G401 (cell line): ENCODE data around the gene GPR143. TPM values are rescaled to one million over a fixed set of nuclear protein-coding genes. Genes with fewer than 3 reads are reported as not detected.
"Not testable (repeated sequence)": the region's sequence is repeated elsewhere in the genome, so short reads cannot be mapped to it uniquely, and the experiment has no call there.

Source experiments
- DNase-seq: peaks from one replicate; pipeline ENCODE4 v3.0.0-alpha.2; 2015; ENCODE audit warnings: low spot score
- in situ Hi-C: cut with HindIII; loops from 2 replicates; pipeline ENCODE4 v1.10.0; 2016; ENCODE audit warnings: low sequenced_read_pairs, mixed read lengths
- total RNA-seq: library from RNA; depleted of rRNA; stranded (reverse); fragments of >200 nt; shearing (Covaris generic); gene quantifications from 2 replicates; pipeline ENCODE4 v1.2.3, GENCODE V29; 2014

GPR143 gene
- total RNA-seq, 1 experiment from 2014 or later, result 0.31 TPM

DNA sequence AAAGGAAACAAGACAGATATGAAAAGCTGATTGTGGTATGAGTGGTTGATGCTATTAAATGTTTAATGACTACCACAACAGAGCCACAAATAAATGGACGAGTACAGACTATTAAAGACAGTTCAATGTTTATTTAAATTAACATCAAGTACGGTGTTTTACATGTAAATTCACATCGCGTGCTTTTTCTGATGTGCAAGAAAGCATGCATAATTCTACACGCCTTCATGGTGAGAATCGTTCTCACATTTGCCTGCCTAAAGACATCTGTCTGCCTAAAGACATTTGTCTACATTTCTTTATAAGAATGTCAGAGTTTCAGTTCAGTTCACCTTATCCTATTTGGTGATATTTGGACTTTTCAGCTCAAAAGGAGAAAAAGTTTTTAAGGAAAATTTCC is 7.3 kb upstream of the GPR143 start:
- no peak for DNase-seq
- in situ Hi-C loops, result no loop called here

DNA sequence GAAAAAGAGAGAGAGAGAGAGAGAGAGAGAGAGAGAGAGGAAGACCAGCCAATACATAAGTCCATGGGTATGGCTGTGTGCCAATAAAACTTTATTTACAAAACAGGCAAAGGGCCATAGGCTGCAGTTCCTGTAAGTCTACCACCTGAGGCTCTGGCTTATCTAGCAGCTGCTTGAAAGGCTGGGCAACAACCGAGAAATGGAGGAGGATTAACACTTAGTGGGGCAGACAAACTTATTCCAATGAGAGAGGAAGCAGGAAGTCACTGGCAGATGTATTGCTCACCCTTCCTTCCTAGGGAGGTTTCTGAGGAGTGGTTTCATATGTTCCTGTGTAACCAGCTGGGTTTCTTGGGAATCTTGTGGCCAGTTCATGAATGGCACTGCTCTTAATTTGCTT is 4.7 kb upstream of the GPR143 start:
- no peak for DNase-seq

DNA sequence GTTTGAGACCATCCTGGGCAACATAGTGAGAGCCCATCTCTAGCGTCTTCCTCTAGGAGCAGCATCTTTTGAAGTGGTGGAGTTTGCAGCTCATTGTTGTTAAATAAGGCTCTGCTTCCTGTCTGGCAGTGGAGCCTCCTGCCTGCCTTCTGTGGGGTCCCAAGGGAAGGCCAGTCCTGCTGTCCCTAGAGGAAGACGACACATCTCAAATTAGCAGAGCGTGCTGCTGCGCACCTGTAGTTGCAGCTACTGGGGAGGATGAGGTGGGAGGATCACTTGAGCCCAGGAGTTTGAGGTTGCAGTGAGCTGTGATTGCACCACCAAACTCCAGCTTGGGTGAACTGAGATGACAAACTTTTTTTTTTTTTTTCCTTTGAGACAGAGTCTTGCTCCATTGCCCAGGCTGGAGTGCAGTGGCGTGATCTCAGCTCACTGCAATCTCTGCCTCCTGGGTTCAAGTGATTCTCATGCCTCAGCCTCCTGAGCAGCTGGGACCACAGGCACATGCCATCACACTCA is 2.7 kb upstream of the GPR143 start:
- in situ Hi-C loops, DNase-seq: not testable (repeated sequence)

More for the DNA sequence above, 4.7 kb upstream of the GPR143 start:
- in situ Hi-C loops, result no loop called here

DNA sequence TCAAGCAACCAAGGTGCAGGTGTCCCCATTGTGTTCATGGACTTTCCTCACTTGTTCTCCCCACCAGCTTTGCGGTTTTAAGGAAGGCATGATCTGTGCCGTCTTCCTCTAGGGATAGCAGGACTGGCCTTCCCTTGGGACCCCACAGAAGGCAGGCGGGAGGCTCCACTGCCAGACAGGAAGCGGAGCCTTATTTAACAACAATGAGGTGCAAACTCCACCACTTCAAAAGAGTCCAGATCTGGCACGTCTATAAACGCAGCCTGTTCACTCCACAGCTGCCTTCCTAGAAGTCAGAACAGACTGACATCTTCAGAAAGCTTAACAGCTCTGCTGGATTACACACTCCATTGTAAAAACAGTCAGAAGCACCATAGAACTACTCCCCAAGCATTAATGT is 1.7 kb upstream of the GPR143 start:
- DNase-seq, result no peak
- in situ Hi-C loops, result no loop called here

DNA sequence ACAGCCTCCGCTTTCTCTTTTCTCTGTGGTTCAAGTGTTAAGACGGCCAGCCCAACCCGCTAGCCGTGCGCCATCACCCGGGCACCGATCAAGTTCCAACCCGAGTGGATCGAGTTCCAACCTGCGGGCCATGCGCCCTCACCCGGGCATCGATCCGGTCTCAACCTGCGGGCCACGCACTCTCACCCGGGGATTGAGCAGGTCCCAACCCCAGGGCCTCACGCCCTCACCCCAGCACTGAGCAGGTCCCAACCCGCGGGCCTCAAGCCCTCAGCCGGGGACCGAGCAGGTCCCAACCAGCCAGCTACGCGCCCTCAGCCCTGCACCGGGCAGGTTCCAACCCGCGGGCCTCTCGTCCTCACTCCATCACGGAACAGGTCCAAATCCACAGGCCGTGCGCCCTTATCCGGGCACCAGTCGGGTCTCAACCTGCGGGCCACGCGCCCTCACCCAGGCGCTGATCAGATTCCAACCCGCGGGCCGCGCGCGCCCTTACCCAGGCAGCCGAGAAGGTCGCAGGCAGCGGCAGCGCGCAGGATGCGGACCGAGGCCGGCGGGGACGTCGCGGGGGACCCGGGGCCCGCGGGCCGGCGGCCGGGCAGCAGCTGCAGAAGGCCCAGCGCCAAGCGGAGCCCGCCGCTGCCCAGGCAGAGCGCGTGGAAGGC is 443 bp downstream of the GPR143 start:
- no peak for DNase-seq
- in situ Hi-C loops, result no loop called here

DNA sequence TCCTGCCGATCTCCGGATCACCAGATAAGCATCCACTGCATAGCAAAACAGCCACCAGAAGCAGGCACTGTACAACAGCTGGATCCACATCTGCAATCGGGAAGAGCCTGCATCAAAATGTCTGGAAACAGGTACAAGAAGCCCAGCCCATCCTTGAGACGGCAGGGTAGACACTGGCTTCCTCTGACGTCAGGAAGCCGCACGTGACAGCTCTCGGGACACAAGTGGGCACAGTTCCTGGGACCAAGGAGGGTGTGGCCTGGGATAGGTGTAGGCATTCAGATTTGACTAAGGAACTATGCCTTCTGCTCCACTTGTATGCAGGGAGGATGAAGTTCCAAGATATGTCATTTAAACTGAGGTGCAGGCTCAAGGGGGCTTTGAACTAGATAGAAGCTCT is 6.3 kb downstream of the GPR143 start:
- in situ Hi-C loops, result no loop called here
- no peak for DNase-seq

DNA sequence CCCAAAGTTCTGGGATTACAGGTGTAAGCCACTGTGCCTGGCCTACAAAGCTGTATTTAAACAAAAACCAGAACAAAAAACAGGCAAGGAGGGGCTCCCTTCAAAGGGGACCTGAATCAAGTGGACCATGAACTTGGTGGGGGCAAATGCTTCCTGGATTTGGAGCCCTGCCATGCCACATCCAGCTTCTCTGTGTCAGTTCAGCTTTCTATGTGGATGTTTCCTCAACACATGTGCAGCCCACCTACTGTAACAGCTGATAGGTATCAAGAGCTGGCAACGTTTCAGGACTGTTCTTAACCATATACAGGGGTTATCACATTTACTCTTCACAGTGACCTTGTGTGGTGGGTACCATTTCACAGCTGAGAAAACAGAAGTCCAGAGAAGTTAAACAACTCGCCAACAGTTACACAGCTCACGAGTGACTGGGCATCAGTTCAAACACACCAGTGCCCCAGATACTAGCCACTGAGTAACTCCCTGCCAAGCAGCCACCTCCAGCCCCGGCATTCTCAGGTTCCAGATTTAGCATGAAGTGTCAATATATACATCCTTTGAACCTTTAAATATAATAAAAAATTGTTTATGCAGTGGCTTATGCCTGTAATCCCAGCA is 7.5 kb downstream of the GPR143 start:
- no peak for DNase-seq
- in situ Hi-C loops, result no loop called here

DNA sequence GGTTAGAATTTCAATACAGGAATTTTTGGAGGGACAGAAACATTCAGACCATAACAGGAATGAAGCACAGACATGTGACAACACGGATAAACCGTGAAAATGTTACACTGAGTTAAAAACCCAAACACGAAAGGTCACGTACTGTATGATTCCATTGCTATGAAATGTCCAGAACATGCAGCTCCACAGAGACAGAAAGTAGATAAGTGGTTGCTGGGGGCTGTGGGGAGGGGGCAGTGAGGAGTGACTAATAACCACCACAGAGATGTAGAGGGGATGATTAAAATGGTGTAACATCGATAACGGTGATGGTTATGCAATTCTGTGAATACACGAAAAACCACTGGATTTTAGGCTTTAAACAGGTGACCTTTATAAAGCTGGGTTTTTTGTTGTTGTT is 8.3 kb downstream of the GPR143 start:
- in situ Hi-C loops, result no loop called here
- DNase-seq, result no peak

DNA sequence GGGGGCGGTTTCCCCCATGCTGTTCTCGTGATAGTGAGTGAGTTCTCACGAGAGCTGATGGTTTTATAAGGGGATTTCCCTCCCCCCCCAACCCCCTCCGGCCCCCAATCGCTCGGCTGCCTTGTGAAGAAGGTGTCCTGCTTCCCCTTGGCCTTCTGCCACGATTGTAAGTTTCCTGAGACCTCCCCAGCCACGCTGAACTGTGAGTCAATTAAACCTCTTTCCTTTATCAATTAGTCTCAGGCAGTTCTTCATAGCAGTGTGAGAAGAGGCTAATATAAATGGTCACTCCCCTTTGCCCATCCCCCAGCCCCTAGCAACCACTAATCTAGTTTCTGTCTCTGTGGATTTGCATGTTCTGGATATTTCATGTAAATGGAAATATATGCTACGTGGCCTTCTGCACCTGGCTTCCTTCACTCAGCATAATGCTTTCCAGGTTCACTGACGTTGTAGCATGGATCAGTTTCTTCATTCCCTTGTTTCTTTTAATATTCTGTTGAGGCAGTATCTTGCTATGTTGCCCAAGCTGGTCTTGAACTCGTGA is 16.4 kb downstream of the GPR143 start:
- no peak for DNase-seq
- in situ Hi-C loops, result no loop called here

DNA sequence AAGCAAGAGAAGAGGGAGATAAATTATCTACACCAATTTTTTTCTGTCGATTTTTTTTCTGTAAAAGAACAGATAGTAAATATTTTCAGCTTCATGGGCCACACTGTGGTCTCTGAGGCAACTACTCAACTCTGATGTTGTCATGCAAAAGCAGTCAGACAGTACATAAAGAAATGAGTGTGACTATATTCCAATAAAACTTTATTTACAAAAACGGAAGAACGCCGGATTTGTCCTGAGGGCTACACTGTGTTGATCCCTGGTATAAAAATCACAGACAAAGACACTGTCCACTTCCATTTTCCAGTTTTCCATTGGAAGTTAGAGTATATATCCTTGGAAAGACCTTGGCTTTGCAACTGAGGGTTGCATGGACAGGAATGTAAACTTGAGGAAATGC is 18.0 kb downstream of the GPR143 start:
- in situ Hi-C loops, result no loop called here
- DNase-seq, result no peak

DNA sequence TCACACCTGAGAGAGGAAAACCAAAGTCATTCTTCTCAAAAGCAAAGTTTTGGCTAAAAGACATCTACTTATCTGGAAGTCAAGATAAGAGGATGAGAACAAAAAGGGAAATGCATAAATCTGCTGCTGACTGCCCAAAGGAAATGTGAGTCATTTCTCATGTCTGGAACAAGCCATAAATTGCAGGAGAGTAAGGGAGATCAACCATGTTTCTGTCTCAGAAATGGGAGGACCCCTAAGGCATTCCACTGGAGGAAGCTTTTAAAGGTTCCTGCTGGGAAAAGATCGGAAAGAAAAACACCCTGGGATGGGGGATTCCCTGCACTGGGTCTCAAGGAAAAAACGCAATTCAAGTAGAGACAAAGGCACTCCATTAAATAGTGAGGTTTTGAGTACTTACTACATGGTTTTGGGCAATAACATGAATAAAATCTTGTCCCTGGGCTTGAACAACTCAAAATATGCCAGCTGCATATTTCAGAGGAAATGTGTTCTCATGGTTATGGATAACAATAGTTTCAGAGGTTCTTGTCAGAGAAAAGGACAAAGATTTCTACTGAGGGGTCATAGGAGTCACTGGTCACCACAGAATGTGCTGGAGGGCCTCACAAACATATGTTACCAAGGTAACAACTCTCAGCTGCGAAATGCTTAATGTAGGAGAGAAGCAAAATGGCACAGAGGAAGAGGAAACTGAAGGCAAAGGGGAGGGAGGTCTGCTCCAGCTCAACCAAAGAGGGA is 19.3 kb downstream of the GPR143 start:
- in situ Hi-C loops, result no loop called here
- no peak for DNase-seq

DNA sequence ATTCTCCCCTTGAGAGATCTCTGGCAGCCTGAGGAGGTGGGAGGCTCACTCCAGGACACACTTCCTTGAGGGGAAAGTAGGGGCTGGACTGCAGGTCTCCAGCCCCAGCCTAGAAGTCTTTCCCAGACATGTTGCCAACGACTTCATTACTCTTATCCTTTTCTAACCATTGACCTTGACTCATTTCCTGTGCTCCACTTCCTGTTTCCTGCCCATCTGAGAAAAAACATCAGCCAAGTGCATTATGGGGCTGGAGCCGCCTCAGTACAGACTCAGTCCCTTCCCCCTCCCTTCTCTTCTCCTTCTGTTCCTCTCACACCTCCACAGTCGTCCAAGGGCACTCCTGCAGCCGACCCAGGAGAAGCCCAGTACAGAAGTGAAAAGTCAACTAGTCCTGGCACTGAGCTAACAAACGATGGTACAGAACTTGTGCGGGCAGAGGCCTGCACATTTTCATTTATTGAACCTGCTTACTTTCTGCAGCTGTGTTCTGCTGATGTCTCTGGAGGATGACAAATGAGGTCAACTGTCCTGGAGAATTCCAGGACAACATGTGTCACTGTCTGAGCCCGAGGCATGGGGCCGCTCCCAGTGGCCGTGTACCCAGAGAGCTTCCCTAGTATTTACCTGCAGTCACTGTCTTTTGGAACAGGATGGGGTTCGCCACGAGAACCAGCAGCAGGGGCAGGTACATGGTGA is 20.1 kb downstream of the GPR143 start:
- no peak for DNase-seq
- in situ Hi-C loops, result no loop called here

DNA sequence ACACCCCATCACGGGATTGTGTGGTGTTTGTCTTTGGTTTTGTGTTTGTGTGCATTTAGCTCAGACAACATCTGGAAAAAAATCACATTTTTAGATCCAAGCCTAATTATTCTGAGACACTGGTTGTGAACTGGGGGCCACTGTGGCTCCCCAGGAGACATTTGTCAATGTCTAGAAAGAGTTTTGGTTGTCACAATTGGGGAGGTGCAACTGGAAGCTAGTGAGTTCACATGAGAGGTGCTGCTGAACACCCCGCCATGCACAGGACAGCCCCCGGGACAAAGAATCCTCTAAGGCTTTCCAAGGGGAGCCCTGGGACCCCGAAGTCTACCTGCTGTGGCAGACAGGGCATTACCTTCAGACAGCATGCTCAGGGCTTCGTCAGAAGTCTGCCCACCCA is 26.5 kb downstream of the GPR143 start:
- no peak for DNase-seq
- in situ Hi-C loops, result no loop called here

DNA sequence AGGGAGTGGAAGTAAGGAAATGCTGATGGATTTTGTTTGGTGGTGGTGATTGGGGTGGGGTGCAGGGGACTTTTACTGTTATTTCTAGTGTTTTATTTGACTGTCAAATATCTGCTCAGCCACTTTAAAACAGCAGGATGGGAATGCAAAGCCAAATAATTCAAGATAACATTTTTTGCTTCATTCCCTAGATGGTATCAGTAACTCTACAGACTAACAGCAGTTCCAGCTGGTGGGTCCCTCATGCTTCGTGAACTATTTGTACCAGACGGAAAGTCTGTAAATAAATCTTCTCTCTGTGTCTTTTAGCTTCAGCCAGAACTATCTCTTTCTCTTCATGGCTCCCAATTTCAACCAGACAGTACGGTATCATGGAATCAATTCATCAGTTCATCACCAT is 27.5 kb downstream of the GPR143 start:
- in situ Hi-C loops, result no loop called here
- no peak for DNase-seq

DNA sequence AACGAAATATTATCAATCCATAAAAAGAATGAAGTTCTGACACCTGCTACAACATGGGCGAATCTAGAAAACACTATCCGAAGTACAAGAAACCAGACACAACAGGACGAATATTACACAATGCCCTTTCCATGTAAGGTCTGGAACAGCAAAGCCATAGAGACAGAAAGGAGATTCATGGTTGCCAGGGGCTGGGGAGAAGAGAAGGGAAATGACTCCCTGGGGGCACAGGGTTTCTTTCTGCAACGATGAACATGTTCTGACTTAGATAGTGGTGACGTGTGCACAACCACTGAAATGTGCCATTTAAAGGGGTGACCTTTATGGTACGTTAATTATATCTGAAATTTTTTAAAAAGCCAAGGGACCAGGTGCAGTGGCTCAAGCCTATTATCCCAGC is 28.3 kb downstream of the GPR143 start:
- in situ Hi-C loops, result no loop called here

DNA sequence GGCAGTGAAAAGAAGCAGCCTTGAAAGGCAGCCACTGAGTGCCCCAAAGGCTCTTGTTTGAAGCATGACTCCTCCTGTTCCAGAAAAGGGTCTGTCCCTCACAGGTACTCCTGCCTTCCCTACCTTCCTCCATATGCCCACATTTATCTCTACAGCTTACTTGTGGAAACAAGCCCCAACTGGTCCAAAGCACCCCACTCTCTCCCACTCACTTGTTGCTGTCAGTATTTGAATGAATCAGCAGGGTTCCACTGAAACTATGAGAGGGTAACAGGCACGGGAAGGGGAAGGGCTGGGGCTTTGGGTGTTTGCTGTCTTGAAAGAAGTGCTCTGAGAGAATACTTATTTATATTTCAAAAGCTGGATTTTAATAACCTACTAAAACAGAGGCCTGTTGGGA is 34.9 kb downstream of the GPR143 start:
- no peak for DNase-seq
- in situ Hi-C loops, result no loop called here

More for the DNA sequence above, 28.3 kb downstream of the GPR143 start:
- no peak for DNase-seq

DNA sequence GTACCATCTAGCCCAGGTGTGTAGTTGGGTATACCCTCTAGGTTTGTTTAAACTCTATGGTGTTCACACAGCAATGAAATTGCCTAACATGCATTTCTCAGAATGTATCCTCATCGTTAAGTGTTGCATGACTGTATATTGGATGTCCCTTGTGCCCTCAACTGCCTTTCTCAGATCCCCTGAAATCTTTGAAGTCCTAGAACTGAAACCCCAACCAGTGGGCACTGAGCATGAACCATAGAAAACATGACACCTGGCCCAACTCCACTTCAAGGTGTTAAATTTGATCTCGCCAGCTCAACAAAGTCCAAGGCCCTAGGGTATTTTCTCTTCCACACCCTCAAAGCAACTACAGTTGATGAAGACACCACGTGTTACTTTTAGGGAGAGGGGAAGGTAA is 35.6 kb downstream of the GPR143 start:
- no peak for DNase-seq
- in situ Hi-C loops, result no loop called here

DNA sequence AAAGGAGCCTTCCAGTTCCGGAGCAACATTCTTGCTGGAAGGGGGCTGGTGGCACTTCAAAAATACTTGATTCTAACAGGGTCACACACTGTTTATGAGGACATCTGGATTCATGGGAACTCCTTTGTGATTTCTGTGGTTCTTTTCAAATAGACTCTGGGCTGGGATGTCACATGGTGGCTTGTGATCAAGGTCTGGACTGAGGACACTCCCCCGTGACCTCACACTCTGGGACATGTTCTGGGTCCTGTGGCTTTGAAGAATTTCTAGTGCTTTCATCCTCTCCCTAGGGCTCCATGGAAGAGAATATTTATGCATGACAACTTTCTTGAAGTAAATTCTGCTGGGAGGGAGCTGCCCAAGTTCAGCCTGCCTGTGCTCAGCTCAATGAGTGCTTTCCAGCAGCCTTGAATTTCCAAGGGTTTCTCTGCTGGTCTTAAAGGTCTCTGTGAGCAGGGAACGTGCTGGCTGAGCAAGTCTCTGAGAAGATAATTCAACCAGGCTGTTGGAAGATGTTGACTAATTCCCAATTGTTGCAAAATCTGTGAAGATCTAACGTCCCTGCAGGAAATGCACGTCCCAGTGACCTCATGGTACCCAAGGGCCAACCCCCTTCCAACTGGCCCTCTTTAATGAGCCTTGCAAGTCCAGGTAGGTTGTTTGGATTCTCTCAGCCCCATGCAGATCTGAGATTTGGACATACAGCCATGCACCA is 36.3 kb downstream of the GPR143 start:
- DNase-seq, result no peak
- in situ Hi-C loops, result no loop called here

DNA sequence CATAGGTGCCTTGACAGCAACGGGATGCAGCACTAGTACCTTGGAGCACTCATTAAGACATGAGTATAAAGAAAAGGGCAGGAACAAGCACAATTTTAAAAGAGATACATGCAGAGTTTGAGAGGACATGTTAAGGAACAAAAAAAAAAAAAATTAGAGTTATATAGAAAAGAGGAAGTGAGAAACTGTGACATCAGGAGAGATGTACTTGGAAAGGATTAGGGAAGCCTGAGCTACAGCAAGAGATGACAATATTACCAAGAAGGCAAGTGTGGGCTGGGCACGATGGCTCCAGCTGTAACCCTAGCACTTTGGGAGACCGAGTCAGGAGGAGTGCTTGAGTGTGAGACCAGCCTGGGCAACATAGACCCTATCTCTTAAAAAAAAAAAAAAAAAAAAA is 37.4 kb downstream of the GPR143 start:
- in situ Hi-C loops, result no loop called here
- no peak for DNase-seq
